Fibroblast of villous mesenchyme (primary cell): Measurements from ENCODE around the gene XAGE1B. TPM values are rescaled to one million over a fixed set of nuclear protein-coding genes. Genes with fewer than 3 reads are reported as not detected.
"Not testable (repeated sequence)": the region's sequence is repeated elsewhere in the genome, so short reads cannot be mapped to it uniquely, and the experiment has no call there.

Experiments
- DNase-seq: peaks from one replicate; pipeline ENCODE4 v3.0.0-alpha.2; 2010; ENCODE audit warnings: low read depth
- H3K4me3 ChIP-seq: 2 replicates; pipeline ENCODE4 v1.5.1; 2011; ENCODE audit warnings: low read depth, mild to moderate bottlenecking, low read length
- total RNA-seq: library from RNA; depleted of rRNA; stranded (reverse); fragments of >200 nt; gene quantifications from 2 replicates; pipeline ENCODE4 v1.2.3, GENCODE V29; 2012
- TF ChIP-seq, protein P1 (sequence below): IDR thresholded peaks from 2 replicates; pipeline ENCODE4 v1.5.1; 2012; ENCODE audit warnings: low read depth, mild to moderate bottlenecking, low read length; ENCODE audit not compliant: insufficient read depth

The XAGE1B gene, protein sequence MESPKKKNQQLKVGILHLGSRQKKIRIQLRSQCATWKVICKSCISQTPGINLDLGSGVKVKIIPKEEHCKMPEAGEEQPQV
- 0.32 TPM in 1 of 2 replicates, not detected in the other for total RNA-seq

DNA sequence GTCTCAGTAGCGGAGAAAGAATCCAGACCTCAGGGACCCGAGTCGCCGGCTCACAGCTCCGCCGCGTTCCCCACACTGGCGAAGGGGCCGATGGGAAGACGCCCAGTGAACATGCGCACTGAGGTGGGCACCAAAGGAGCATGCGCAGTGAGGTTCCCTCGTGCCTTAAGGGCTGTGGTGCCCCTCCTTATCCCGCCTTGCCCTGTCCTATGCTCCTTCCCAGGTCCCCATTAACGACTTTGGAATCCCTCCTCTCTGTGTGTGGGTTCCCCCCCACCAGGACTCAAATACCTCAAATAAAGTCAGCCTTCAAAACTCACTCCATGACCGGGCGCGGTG lies at the start of gene XAGE1B:
TSS of gene XAGE1B (minus strand) at position 77 of the 339 bp plus-strand sequence. CDS start 1,536 bp downstream, outside the sequence.
- H3K4me3 ChIP-seq, DNase-seq: not testable (repeated sequence)

DNA sequence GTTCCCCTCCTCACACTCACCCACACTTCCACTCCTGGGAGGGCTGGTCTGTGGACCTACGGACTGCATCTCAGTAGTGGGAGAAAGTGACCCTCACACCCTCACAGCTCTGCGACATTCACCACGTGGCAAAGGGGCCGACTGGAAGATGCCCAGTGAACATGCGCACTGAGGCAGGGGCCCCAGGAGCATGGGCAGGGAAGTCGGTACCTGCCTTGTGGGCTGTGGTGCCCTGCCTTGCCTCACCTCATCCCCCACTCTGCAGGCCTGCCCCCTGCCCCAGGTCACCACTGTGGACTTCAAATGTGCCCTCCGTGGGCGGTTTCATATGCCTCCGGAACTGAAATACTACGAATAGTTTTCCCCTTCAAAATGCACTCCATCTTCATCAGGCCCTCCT lies 46.2 kb upstream of the XAGE1B start:
- TF ChIP-seq, protein P1, sequence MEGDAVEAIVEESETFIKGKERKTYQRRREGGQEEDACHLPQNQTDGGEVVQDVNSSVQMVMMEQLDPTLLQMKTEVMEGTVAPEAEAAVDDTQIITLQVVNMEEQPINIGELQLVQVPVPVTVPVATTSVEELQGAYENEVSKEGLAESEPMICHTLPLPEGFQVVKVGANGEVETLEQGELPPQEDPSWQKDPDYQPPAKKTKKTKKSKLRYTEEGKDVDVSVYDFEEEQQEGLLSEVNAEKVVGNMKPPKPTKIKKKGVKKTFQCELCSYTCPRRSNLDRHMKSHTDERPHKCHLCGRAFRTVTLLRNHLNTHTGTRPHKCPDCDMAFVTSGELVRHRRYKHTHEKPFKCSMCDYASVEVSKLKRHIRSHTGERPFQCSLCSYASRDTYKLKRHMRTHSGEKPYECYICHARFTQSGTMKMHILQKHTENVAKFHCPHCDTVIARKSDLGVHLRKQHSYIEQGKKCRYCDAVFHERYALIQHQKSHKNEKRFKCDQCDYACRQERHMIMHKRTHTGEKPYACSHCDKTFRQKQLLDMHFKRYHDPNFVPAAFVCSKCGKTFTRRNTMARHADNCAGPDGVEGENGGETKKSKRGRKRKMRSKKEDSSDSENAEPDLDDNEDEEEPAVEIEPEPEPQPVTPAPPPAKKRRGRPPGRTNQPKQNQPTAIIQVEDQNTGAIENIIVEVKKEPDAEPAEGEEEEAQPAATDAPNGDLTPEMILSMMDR, result no peak
- no peak overlapping the region for H3K4me3 ChIP-seq
- no peak for DNase-seq

DNA sequence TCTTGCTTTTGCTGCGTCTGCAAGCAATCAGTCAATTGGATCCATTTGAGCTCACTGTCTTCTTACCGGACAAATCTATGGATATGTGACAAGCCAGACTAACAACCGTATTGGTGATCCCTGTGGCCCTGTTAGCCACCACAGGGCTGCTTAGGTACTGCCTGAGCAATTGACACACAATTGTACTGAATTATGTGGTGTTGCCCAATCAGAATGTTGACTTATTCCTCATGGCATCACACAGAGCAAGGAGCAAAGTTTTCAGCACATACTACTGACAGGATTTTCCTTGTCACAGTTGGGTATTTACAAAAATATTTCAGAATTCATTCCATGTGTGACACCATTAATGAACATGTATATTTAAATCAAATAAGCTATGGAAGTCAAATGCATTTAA lies 41.3 kb upstream of the XAGE1B start:
- TF ChIP-seq, protein P1, result no peak

DNA sequence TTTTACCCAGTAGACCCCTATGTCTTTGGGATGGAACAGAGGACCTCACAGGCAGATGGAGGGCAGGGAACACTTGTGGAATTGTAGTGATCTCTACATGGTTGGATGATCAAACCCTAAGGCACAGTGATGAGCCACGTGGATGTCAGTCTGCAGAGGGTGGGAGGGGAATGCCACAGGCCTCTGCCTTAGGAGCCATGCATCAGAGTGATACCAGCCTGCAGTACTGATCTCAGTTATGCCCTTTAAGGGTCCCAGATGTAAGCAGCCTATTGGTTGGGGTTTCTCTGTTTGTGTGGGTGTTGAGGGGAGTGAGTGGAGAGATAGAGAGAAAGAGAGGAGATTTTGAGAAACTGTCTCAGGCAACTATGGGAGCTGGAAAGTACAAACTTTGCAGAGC lies 39.9 kb upstream of the XAGE1B start:
- no peak overlapping the region for H3K4me3 ChIP-seq
- DNase-seq, result no peak
- TF ChIP-seq, protein P1, result no peak

More for the DNA sequence above, 41.3 kb upstream of the XAGE1B start:
- no peak overlapping the region for H3K4me3 ChIP-seq
- DNase-seq, result no peak

DNA sequence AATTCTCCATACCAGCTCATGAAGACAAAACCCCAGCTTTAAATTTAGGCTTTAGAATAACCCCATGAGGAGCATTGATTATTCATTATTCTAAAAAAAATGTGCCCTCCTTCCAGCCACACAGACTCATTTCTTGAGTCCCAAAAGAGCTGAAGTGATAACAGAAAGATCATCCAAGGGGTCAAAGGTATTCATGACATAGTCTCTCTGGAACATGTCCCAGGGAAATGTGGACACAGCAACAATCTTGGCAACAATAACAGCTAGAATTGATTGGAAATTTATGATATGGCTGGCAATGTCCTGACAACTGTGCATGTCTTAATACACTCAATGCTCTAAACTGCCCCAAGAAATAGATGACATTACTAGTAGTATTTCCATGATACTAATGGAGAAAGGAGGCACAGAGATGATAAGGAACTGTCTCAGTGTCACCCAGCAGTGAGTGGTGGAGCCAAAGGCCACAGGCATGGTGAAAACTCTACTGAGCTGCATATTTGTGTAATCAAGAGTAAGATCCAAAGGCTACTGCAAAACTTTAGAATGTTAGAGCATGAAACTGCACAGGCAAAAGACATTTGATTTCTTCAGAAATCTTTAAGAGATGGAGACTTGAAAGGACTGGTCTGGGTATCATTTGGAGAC lies 37.3 kb upstream of the XAGE1B start:
- H3K4me3 ChIP-seq, result no peak overlapping the region
- TF ChIP-seq, protein P1, result no peak
- DNase-seq, result no peak

DNA sequence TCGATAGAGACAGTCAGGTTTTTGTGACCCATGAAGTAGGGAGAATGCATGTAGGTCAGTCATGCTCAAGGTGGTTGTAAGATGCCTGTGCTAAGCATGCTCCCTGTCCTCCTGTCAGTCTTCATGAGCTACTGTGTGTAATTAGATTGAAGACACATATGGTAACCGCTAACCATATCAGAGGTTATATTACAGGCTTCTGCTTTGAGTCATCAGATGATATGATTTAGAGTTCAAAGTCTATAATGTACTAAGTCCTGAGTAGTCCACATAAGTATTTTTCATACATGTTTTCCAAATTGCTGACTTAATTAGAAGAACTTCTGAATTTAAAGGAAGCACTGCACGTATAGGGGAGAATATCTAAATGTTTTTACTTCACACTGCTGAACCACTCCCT lies 31.9 kb upstream of the XAGE1B start:
- not testable (repeated sequence) for H3K4me3 ChIP-seq, DNase-seq

DNA sequence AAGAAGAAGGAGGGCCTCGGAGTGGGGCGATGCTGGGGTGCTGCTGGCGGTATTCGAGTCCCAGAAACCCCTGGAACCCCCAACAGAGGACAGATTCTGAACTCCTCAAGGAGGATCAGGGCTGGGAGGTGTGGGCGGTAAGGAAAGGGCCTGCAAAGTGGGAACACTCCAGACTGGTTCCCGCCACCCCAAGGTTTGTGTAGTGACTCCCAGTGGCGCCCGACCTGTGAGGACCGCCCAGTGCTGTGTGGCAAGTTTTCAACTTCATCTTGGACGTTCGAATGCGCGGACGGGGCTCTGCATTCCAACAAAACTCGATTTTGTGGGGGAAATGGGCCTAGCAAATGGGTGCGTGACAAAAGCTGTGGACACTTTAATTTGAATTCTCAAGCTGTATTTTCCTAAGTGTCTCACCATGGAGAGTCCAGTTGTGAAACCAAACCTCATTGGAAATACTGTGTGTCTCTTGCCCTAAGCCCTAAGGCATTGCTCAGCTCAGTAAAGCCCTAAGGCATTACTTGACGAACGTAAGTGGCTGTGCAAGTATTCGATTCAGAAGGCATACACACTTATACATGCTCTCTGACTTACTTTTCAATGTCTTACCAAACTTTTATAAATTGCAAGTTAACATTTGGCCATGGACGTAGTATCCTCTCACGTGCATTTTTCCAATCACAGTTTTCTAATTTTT lies 27.4 kb upstream of the XAGE1B start:
- DNase-seq, result no peak
- TF ChIP-seq, protein P1, result no peak
- H3K4me3 ChIP-seq, result no peak overlapping the region

DNA sequence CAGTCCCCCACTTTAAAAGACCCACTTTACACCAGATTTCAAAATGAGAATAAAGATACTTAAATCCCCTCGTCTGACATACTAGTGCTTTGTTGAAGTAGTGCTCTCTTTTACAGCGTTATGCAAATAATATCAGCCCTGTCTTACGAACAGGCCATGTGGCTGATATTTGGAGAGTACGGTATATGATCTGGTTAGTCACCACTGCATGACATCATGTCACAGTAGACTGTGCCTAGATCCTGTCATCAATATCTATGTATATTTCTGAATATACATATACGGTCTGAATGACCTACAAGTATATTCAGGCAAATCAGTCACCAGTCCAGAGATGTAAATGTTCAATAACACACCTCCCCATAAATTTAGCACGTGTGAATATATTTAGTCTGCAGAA lies 25.4 kb upstream of the XAGE1B start:
- TF ChIP-seq, protein P1, result no peak
- DNase-seq, result no peak
- no peak overlapping the region for H3K4me3 ChIP-seq

DNA sequence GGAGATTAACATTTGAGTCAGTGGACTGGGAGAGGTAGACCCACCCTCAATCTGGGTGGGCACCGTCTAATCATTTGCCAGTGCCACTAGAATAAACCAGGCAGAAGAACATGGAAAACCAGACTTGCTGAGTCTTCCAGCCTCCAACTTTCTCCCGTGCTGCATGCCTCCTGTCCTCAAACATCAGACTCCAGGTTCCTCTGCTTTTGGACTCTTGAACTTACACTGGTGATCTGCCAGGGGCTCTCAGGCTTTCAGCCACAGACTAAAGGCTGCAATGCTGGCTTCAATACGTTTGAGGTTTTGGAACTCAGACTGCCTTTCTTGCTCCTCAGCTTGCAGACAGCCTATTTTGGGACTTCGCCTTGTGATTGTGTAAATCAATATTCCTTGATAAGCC lies 24.2 kb upstream of the XAGE1B start:
- not testable (repeated sequence) for DNase-seq, H3K4me3 ChIP-seq

DNA sequence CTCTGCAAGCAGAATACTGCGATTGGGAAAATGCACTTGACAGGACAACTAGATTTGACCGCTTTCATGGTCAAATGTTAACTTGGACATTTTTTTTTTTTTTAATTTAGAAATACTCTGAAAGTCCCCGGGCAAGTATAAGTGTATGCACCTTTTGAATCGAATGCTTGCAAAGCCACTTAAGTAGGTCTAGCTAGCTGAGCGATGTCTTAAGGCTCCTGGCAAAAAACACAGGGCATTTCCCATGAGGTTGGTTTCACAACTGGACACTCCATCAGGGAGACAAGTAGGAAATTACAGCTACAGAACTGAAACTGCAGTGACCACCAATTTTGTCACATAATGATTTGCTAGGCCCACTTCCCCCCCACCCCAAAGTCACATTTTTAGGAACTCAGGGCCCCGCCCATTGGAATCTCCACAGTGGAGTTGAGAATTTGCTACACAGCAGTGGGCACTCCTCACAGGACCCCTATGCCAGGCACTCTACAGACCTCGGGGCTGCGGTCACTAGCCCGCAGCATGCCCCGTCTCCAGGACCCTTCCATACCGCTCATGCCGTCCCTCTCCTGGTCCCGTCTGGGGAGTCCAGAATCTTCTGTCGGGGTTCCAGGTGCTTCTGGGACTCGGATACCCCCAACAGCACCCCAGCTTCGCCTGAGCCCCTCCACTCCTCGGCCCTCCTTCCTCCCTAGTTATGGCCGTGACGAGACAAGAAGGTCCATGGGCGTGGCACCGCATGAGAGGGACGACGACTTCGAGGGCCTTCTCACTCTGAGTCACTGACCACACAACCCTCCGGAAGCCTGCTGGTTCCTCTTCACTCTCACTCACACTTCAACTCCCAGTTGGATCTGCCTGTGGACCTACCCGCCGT lies 515 bp downstream of the XAGE1B start:
- not testable (repeated sequence) for DNase-seq, H3K4me3 ChIP-seq
